GM19395 (cell line): ENCODE results near the gene WNT5A.

ENCODE experiments used
- ATAC-seq: cut with Tn5 transposase; IDR thresholded peaks from one replicate; pipeline ENCODE4 v1.9.1; 2021; ENCODE audit warnings: mild to moderate bottlenecking, moderate library complexity; ENCODE audit not compliant: unreplicated experiment

The WNT5A gene

GRCh38 chr3:55453886-55454496, 33.1 kb downstream of the WNT5A start:
- ATAC-seq, result no peak

DNA sequence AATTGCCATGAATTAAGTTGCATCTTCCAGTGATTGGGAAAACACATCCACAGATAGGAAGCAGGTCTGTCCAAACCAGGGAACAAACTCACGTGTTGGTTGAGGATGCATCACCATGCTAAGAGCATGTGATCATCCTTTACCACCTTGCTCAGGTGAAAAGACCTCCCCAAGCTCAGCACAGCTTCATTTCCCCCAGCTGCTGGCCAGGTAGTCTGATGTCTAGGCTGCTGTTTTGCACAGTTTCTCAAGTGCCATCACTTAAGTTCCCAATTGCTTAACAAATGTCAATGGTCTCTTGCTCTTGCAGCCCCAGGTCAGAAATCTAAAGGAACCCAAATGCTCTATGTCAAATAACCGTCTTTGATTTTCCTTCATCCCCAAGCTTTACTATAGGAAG, 34.2 kb downstream of the WNT5A start:
- ATAC-seq, result no peak

DNA sequence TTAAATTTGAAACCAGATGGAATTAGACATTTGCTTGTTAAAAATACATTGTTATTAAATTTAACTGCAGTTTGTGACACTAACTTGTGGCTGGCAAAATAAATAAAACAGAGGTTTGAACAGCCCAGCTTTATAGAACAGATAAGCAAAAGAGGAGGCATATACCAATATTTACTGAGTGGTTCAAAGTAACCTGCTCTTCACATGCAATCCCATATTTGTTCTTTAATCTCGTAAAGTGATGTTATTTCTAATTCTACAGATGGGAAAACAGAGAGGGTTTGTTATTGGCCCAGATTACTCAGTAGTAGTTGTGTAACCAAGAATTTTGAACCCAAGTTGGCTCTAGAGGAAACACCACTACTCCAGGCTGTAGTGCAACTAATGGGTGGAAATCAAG, 37.6 kb downstream of the WNT5A start:
- ATAC-seq, result no peak

GRCh38 chr3:55446850-55447249, 40.3 kb downstream of the WNT5A start:
- ATAC-seq, result no peak

DNA sequence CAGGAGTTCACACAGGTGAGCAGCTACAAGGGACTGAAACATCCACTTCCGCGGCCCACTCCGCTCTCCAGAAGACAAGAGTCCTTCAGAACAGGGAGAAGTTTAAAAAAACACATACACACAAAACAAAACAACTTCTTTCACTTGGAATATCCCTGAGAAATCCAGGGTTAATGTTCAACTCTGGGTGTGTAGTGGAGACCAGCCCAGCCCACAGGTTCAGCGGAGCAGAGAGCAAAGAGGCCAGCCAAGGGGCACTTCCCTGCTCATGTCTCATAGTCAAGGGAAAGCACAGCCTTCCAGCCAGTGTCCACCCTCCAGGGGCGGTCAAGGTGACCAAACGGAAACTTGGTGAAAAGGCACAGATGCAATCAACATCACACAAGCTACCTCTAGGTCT, 41.6 kb downstream of the WNT5A start:
- no peak for ATAC-seq

GRCh38 chr3:55443346-55443745, 43.8 kb downstream of the WNT5A start:
- no peak for ATAC-seq

GRCh38 chr3:55442861-55443260, 44.2 kb downstream of the WNT5A start:
- no peak for ATAC-seq

- ATAC-seq, result no peak
Measured at GRCh38 chr3:55441499-55441898, 45.6 kb downstream of the WNT5A start.

DNA sequence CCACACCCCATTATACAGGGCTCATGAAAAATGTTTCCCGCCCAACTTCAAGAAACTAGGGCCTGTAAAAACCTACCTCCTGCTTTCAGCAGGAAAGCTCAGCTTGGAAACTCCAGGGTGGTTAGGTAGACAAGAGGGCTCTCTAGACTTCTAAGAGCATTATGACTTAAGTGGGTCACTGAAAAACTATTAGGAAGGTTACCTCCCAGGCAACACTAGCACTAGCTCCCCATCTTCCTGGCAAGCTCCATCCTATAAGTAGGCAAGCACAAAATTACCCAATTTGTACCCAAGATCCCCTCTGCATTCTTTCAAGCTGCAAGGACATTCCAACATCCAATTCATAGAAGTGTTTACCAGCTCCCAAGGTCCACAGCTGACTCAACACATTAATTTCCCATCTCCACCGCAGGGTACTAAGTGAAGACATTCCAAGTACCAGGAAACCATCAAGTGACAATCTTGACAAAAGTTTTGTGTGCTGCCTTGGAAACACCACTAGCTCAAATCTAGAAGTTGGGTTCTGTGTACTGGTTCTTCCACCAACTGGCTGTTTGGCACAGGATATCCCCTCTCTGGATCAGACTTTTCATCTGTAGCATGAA, 46.9 kb downstream of the WNT5A start:
- ATAC-seq, result no peak

GRCh38 chr3:55439657-55440056, 47.4 kb downstream of the WNT5A start:
- no peak for ATAC-seq

GRCh38 chr3:55436644-55437043, 50.5 kb downstream of the WNT5A start:
- ATAC-seq, result no peak

- ATAC-seq, result no peak
Measured at GRCh38 chr3:55435491-55435890, 51.6 kb downstream of the WNT5A start.

- no peak for ATAC-seq
Measured at GRCh38 chr3:55434789-55435188, 52.3 kb downstream of the WNT5A start.

DNA sequence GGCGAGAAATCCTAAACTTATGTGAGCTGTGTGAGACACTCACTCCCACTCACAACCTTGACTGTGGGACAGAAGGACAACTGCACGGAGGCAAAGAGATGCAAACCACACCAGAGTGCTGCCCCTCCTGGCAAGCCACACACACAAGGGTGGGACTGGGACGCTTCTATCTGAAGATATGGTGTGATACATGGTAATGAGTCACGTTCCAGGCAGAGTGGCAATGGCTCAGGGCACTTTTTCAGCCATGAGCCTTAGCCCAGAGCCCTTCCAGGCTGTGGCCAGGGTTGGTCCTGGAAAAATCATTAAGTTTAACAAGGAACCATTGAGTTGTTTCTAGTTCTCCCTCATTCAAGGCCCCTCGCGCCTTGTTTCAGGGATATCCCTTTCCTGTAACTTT, 56.1 kb downstream of the WNT5A start:
- ATAC-seq, result no peak

DNA sequence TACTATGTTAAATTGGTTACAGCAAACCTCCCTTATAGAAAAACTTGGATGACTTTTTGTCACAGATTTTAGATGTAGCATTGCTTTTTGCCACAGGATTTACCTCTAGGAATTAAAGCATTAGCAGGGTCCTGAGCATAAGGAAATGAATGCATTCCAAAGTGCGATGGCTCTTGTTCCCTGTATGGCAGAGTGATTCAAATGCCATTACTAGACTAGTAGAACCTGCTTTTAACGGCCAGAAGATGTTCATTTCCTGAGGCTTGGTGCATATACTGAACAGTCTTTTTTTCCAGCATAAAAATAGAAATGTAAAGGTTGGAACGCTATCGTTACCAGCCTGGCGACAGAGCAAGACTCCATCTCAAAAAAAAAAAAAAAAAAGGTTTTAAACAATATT, 59.4 kb downstream of the WNT5A start:
- ATAC-seq, result no peak

GRCh38 chr3:55426486-55426885, 60.6 kb downstream of the WNT5A start:
- ATAC-seq, result no peak

- ATAC-seq, result no peak
Measured at GRCh38 chr3:55423782-55424181, 63.3 kb downstream of the WNT5A start.

GRCh38 chr3:55417211-55417610, 69.9 kb downstream of the WNT5A start:
- no peak for ATAC-seq

- ATAC-seq, result no peak
Measured at GRCh38 chr3:55416331-55416821, 70.7 kb downstream of the WNT5A start.
